Measurements from ENCODE around the gene TOMM40L.

The TOMM40L gene

DNA sequence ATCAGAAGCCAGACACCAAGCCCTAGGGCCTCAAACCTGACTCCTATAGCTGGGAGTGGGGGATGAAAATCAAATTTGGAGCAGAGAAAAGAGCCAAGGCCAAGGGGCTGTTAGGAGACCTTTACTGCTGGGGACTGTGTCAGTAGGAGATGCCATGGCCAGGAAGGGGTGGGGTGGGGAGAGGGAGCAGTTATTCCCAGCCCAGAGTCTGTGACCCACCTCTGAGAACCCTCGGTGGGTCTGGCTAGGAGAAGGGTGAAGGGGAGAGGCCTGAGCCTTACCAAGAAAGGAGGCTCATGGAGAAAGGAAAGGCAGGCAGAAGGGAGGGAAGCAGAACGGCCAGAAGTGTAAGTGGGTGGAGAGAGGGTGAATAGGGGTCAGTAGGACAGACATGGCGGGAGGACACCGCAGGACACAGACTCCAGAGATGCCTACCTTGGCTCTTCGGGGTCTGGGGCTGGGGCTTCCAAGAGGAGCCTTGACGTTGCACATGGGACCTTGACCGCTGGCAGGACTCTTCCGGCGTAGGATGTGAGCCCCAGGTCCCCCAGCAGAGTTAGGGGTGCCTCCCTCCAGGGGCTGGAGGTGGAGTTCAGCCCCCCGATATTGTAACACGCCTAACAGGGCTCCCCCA lies 28.2 kb upstream of the TOMM40L start:
- DNase-seq = no peak

DNA sequence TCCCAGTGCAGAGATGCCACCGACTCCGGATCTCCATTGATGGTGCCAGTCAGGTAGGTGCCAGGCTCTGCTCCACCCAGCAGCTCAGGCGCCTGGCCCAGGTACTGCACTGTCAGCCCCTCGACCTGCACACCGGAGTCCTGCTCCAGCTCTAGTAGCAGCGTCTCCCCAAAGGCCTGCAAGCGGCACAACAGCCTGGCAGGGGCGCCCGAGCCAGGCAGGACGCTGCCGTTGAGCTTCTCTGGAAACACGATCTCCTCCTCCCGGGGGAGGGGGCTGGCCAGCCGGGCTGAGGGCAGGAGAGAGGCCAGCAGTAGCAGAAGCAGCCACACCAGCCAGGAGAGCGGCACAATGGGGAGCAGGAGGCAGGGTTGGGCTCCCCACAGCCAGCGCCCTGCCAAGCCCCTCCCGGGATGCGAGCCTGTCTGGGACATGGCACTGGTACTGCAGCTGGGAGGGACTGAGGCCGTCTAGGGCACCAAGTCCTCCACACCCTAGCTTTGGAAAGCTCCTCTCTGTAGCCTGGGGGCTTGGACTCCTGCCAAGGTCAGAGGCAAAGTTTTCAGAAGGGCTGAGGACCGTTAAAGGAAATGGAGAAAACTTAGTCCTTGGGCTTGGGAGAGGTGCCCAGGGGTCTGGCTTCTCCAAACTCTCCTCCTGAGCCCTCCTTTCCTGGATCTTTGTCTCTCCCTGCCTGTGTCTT lies 27.5 kb upstream of the TOMM40L start:
- no peak for DNase-seq

DNA sequence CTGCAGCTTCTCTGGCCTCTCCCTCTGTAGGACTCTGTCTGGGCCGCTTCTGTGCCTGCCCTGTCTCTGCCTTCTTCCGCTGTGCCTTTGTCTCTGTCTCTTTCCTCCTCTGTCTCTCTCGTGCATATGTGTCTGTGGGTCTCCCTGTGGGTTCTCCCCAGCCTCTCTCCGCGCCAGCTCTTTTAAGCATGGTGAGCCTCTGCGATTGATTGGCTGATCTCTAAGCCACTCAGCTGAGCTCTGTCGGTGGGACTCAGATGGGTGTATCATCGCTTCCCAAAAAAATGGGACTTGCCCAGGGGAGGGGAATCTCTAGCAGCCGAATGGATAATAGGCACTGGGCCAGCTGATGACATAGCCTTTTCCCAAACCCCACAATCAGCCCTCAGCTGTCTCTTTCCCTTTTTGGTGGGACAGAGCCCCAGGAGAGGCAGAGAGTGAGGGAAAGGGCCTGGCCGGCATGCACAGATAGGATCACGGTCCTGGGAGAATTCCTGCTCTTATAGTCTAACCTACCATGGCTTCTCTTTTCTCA lies 26.9 kb upstream of the TOMM40L start, which contains the start of gene ADAMTS4:
ADAMTS4 (minus strand) TSS at position 158 of the 535 bp plus-strand sequence. CDS start 427 bp downstream, outside the sequence.
- DNase-seq = no peak

DNA sequence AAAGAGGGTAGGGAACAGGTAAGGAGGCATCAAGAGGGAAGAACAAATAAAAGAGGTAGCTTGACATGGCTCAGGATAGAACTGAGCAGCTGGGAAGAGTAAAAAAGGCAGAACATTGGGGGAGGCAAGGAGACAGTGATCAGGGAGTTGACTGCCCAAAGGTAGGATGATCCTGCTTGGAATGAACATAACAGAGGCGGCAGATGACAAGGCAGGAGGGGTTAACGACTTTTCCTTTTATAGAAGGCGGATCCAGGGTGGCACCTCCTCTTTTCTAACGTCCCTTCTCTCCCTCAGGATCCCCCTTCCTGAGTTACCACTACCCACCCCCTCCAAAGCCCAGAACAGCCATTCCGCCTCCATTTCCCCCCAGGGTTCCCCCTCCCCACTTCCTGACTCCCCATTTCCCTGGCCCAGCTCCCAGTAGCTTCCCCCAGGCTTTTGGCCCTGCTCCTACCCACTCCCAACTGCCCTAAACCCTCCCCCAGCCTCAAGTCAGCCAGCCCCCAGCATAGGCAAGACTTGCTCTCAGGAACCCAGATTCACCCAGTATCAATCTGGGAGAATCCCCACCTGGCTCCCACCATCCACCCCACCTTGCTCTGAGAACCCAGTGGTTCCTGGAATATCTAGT lies 26.2 kb upstream of the TOMM40L start:
- DNase-seq = no peak

DNA sequence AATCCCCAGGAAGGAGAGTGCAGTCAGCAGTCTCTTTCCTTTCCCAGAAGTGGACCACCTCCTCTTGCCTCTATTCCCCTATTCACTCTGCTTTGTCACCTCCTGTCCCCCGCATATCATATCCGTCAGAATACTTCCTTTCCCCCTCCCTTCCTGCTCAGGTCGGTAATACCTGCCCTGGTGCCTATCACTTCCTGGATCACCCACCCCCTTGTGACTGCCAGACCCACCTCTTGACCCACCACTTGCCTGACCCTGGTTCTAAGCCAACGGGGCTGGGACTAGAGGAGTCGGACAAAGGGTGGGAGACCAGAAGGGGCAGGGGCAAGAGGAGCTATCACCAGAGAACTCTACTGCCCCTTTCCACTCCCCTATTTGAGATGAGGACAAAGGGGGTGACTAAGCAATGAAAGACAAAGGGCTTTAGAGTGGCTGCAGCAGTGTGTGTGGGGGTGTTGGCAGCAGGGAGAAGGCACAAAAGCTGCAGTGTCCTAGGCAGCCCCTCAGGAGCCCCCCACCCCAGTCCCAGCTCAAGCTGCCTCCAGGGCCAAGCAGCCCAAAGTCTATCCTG lies 25.4 kb upstream of the TOMM40L start:
- no peak for DNase-seq

DNA sequence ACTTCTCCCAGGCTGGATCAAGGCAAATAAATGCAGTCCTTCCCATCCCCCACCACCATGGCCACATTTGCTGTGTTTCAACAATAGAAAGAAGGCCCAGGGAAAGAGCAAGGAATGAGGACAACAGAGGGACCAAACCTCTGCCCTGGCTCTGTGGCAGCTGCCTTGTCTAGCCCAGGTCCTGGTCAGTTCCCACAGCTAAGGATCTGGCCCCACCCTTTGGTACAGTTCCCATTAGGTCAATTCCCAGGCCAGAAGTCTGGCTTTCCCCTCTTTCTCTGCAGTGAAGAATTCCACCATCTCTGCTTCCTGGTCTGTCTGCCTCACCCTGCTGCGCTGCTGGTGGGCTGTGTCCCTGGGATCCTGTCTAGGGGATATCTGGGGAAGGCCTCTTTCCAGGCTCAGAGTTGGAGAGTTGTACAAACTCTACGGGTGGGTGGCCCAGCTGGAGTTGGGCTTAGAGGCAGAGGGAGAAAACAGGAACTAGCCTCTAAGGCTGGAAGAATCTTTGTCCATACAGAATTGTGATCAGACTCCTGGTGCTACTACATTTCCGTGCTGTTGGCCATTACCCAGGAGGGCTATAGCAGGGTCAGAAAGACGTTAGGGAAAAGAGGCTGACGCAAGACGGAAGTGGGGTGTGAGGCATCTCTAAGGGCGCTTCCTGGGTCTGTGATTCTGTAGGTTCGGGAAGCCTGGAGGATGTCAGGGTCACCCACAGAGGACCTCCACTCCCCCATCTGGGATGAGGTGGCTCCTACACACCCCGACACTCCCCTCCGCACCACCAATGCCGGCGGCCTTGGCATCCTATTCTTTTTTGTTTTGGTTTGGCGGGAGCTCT lies 24.6 kb upstream of the TOMM40L start:
- no peak for DNase-seq

DNA sequence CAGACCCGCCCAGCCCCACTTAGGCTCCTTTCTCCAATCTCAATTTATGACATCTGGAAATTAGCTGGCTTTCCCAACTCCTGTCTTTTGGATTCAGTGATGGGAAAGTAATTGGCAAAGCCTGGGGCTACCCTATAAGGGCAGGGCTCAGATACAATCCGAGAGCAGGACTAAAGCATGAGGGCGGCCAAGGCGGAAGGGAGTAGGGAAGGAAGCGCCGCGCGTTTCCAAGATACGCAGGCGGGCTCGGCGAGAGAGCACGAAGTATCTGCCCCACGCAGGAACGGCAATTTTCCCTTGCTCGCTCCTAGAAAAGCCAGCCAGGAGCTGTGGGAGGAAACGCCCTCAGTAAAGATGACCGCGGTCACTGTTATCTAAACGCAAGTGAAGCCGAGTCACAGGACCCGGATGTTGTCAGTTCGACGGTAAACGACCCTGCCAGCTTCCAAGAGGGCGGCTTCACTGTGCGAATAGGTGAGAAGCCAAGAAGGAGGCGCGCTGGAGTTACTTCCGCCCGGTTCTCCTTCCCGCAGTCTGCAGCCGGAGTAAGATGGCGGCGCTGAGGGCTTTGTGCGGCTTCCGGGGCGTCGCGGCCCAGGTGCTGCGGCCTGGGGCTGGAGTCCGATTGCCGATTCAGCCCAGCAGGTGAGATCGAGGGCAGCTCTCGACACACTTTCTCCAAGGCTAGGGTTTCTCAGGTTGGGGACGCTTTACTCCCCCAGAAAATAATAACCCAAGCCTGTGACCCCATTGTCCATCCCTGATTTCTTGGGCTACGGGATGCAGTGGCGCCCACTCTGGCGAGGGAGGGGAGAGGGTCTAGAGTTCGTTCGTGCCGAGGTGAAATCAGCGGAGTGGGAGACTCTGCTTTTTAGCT lies 23.8 kb upstream of the TOMM40L start, which contains the start of gene NDUFS2:
NDUFS2 (plus strand) TSS at position 532 of the 877 bp plus-strand sequence; CDS start at position 551, 19 bp downstream.
- DNase-seq = peak; percentile 85 to 94

DNA sequence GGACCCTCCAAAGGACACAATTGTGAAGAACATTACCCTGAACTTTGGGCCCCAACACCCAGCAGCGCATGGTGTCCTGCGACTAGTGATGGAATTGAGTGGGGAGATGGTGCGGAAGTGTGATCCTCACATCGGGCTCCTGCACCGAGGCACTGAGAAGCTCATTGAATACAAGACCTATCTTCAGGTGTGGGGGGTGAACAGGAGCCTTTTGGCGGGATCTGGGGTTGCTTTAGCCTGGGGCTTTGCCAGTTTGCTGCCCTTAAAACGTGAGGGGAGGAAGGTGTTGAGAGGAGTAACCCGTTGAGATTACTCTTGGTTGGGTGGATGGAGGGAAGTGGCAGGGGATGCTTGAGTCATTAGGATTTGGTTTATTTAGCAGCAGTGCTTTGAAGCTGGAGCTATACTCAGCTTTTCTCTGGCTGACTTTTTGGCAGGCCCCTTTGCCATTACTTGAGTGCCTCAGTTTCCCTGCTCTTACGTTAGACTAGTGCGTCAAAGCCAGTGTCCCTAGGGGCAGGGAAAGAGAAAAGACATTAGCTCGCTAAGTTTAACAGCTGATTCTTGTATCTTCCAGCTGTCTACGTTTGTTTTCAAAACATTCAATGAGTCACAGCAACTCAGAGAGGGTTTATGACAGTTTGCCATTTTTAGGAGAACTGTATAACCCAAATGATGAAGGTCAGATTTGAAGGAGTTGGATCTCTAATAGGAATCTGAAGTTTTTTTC lies 19.3 kb upstream of the TOMM40L start:
- DNase-seq = no peak

DNA sequence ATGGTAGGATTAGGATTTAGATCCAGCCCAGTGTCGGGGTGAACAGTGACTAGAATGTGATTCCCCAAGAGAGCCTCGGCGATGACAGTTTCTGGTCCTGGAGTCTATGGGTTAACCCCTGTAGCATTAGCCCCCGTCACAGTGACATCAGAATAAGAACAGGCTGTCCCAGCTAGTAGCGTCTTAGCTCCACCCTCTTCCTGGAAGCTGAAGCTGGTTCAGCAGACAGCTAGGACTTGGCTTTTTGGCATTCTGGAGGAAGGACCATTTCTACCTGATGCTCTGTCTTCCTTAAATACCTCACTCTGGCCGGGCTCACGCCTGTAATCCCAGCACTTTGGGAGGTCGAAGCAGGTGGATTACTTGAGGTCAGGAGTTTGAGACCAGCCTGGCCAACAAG lies 18.7 kb upstream of the TOMM40L start:
- no peak for DNase-seq

DNA sequence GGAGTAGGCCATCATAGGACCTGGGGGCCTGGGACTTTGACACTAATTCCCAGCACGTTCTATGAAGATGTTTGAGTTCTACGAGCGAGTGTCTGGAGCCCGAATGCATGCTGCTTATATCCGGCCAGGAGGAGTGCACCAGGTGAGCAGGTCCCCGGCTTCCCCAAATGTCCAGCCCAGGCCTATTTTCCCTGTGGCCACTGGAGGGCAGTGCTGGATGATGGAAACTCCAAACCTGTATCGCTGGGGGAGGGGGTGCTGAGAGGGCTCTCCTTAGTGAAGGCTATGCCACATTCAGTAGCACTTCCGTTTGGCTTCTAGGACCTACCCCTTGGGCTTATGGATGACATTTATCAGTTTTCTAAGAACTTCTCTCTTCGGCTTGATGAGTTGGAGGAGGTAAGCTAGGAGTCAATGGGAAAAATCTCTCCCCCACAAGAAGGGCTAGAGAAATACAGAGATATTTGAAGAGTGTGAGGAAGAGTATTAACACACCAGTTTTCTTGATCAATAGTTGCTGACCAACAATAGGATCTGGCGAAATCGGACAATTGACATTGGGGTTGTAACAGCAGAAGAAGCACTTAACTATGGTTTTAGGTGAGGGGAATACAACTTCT lies 16.0 kb upstream of the TOMM40L start:
- no peak for DNase-seq

DNA sequence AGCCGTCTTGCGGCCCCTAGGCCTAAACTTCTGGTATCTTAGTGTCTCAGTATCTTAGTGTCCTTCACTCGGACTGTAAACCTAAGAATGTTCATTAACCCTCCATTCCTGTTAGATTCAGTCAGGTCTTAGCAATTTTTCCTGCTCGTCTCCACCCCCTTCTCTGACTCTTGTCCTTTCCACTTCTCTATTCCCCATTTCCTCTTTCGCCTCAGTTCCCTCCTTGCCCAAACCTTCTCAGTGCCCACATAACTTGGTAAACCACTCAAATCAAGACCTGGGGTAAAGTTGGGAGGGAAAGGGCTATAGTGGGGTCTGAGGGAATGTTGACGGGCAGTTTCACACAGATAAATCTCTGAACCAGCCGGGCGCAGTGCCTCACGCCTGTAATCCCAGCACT lies 11.5 kb upstream of the TOMM40L start:
- DNase-seq = no peak

DNA sequence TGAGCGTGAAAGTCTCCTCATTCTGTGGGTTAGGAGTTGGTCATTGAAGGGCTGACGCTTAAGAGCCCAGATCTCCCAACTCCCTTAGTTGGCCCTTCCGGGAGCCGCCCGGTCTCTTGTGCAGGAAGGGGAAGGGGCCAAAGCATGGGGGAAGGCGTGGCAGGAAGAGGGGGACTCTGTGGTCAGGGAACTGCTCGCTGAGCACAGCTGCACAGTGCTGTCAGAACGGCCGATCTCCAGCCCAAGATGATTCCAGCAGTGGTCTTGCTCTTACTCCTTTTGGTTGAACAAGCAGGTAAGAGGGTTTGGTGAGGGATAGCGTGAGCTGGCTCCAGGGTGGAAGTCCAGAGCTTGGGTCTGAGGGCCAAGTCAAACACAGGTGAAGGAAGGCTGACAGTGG lies 10.8 kb upstream of the TOMM40L start, which contains the start of gene FCER1G:
FCER1G (plus strand) TSS at position 220 of the 400 bp plus-strand sequence; CDS start at position 247, 27 bp downstream.
- DNase-seq = no peak

DNA sequence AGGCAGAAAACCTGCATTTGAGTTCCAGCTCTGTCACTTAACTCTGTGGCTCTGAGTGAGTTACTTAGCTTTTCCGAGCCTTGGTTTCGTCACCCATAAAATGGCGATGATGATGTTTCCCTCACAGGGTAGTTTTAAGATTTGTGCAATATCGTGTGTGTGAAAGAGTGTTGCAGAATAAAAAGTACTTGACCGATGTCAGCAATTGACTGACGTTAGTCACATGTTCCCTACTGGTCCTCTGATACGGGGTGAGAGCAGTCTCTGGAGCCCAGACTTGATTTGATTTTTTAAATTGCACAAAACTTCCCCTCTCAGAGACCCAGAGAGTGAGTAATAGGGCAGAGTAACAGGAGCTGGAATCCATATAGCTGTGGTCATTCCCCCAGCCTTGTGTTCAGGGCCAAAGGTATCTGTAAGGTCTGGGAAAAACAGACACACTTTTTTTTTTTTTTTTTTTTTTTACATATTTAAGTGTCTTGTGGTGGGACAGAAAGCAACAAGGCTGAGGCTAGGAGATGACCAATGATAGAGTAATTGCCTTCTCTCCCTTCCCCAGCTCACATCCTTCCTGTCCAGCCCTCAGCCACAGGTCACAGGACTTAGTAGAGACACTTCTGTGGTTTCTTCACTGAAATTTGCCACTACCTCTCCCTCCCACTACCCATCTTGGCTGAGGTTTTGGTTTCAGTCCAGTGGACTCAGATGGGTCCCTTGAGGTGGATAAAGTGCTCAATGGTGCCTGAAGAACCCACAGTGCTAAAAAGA lies 8.7 kb upstream of the TOMM40L start:
- no peak for DNase-seq

DNA sequence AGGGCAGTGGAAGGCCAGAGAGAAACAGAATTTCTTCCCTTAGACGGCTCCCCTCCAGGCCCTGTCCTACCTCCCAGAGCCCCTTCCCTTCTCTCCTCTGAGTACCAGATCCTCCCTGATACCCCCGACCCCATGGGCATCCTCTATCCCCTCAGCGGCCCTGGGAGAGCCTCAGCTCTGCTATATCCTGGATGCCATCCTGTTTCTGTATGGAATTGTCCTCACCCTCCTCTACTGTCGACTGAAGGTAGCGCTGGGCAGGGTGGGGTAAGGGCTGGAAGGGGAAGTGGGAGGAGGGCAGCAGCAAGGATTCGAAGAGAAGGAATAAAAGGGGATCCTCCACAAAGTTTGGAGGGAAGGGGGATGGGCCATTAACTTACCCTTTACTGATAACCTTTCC lies 8.0 kb upstream of the TOMM40L start:
- no peak for DNase-seq

DNA sequence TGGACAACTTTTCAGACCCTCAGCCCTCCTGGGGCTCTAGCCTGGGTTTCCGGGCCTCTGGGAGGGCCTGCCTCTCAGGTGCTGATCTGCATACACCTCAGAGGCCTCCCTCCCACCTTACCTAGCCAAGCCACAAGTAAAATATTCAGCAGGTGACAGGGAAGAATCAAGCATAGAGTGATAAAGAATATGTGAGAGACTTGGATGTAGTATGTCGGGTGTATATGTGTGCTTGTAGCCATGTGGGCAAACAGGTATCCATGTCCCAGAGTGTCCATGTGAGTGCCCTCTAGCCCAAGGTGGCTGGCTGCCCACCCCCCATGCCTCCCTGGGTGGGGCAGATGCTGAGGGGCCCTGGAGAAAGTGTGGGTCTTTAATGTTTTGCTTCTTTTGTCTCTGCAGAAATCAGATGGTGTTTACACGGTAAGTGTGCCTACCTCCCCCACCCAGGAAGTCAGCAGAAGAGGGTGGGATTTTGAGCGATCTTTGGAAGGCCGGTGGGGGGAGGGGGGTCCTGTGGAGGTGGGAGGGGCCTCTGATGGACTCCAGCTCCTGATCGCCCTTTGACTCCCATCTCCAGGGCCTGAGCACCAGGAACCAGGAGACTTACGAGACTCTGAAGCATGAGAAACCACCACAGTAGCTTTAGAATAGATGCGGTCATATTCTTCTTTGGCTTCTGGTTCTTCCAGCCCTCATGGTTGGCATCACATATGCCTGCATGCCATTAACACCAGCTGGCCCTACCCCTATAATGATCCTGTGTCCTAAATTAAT lies 7.4 kb upstream of the TOMM40L start:
- no peak for DNase-seq

DNA sequence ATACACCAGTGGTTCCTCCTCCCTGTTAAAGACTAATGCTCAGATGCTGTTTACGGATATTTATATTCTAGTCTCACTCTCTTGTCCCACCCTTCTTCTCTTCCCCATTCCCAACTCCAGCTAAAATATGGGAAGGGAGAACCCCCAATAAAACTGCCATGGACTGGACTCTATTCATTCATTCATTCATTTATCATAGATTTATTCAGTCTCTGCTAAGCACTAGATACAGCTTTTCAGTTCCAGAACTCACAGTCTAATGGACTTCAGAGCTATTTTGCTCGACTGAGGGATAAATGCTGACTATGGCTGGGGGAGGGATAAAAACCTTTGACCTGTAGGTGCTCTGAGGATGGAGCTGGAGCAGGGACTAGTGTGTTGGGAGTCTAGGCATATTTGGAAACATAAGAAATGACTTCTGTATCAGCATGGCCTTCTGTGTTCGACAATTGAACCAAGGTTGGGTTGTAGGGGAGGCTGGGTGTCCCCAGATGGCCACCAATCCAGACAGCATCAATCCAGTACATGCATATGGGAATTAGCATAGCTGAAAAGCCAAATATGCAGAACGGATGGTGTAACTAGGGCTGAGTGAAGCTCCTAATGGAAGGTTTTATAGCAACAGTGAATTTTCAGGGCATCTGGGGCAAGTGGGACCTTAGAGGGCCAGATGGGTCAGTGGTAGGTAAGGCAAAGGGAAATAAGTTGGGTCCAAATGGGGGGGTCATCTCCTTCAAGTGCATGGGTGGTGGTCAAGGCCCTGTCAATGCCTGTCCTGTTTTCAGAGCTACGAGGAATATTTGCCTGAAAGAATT lies 6.6 kb upstream of the TOMM40L start:
- no peak for DNase-seq

DNA sequence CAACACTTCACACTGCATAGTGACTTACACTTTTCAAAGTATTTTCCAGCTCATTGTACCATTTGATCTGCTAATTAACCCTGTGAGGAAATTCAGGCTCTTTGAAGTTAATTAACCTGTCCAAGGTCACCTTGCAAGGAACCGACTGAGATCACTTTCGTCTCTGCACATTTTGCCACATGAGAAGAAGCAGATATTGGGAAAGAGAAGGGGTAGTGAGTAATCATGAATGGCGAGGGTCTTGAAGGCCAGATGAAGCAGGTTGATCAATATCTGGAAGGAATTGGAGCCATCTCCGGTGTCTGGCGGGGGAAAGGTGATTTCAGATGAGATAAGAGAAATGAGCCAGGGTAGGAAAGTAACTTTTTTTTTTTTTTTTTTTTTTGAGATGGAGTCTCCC lies 5.9 kb upstream of the TOMM40L start:
- DNase-seq = no peak
